Activated CD4-positive, alpha-beta T cell treated with anti-CD3 and anti-CD28 coated beads, Interleukin-2, amount 50 U/mL, for 48 hours (primary cell): ENCODE results near the gene POLR2M.

Experiments used
- DNase-seq, 2 experiments: peaks; one replicate each; pipeline ENCODE4 v3.0.0-alpha.2; 2020

POLR2M gene

DNA sequence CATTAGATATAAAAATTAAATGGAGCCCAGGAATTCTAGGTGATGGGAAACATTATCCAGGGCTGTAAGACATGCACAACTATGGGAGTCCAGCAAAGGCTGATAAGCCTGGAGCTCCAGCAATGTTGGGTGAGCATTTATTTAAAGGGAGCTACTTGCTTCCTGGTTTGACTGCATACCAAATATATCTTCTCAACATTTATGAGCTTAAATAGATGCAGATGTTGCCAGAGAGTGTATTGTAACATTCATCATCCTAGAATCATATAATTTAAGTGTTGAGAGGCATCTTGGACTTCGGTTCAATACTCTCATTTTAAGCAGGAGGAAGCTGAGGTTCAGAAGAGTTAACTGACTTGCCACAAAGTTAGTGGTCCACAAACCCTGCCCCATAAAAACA, 12.2 kb upstream of the POLR2M start:
- no peak for DNase-seq

DNA sequence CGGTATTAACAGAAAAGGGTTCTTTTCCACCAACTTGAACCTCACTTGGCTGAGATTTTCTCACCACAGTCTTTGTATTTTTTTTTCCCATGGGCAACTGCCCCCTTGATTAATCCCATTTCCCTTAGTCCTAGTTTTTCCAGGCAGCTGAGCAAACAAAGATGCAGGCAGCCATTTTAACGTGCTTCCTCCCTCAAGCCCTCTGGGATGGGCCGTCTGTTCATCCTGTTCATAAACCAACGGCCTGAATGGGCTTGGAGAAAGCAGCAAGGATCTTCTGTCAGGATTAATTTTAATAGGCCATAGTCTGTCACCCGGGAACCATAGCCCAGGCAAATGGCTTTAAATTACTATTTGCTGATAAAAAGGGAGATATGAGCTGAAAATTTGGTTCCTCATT, 10.4 kb upstream of the POLR2M start:
- DNase-seq: no peak

DNA sequence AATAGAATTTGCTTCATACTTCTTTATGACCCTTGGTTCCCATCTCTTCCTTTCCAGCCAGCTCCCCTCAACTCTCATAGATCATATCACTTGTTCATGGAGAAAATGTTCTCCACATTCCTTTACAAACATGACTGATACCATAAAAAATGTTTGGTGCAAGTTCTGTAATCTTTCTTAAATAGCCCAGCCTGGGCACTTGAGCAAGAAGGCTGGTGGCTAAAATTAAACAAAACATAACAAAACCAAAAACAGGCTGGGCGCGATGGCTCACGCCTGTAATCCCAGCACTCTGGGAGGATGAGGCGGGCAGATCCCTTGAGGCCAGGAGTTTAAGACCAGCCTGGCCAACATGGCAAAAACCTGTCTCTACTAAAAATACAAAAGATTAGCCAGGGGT, 8.9 kb upstream of the POLR2M start:
- no peak for DNase-seq

DNA sequence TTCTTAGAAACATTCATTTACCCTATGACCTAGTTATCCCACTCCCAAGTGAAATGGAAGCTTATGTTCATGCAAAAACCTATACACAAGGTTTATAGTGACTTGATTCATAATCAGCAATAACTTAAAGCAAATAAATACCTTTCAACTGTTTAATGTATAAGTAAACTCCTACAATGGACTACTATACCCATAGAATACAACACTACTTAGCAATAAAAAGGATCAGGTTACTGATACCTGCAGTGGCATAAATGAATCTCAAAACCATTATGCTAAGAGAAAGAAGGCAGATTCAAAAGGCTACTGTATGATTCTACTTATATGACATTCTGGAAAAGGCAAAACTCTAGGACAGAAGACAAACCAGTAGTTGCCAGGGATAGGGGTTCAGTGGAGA, 8.3 kb upstream of the POLR2M start:
- no peak for DNase-seq

DNA sequence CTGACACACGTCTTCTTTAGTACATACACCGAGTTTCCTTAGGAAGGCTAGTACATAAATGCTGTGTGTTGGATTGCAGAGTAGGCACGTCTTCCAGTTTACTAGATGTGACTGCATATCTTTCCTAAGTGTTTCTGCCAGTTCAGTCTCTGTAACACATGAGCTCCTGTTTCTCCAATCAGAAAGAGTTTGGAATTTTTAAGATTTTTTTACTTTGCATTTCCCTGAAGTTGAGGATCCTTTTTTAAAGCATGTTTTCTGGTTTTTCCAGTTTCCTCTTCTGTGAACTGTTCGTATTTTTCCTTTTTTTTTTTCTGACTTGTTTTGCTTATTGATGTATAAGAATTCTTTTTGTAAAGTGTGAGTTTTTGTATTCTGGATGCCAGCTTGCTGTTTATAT, 7.5 kb upstream of the POLR2M start:
- DNase-seq: no peak

DNA sequence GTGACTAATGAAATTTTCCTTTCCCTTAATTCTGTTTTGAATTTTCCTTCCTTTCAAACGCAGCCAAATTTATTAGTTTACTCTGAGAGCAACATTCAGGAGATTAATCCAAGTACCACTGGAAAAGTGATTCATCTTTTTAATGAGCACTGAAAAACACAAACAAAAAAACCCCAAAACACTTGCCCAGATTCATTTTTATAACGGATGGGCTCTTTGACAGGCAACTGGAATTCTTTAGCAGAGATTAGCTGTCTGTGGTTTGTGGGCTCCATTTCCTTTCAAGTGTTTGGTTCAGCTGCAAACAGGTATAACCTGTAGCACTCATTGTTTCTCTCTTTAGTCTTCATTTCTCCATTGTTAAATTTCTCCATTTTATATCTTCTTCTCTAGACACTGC, 3.1 kb upstream of the POLR2M start:
- no peak for DNase-seq

DNA sequence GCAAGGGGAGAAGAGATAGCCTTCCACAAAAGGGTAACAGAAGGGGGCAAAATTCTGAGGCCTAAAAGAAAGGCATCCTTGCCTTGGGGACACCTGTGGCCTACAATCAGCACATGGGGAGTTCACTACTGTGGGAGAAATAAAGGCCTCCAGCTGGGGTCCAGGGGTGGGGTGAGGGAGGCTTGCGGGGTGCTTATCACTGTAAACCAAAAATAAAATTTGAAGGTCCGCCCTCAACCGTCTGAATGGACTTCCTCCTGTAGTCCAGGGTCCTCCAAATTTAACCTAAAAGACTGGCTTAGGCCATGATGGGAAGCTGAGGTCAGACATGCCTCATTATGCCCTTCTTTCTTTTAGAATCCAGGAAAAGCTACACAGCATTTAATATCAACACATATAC, 2.1 kb upstream of the POLR2M start:
- no peak for DNase-seq

DNA sequence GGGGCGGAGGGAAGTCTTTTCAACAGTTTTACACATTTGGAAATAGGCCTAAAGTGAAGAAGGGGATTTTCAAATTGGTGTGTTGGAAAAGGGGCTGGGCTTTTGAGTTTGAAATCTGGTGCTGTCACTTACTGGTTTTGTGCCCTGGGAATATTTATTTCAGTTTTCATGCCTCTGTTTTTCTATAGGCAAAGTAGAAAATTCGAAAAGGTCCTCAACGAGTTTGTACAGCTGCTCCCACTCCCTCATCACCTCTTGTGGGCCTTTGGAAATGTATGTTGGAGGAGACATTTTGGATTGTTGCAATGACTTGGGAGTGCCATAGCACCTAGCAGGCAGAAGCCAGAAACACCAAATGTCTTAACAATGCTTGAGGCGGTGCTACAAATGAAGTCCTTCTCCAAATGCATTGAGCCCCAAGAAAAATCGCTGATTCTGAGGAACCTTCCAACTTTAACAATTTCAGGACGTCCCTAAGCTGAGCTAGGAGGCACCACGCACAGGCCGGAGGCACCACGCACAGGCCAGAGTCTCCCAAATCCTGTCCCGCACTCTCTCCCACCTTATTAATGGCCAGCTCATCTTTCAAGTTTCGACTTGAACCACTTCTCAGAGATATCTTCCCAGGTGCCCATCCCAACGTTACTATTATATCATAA, 639 bp upstream of the POLR2M start:
- DNase-seq: no peak

DNA sequence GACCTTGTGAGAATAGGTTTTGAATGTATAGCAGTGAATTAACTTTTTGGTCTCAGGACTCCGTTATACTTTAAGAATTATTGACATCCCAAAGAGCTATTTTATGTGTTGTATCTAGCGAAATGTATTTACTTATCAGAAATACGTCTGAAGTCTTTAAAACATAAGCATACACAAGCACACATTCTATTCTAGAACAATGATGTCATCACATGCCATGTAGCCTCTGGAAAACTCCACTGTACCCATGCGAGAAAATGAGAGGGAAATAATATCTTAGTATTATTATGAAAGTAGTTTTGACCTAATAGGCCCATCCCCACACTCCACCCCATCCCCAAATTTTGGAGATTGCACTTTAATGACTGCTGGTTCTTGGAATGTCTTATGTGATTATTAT, 1.5 kb downstream of the POLR2M start:
- DNase-seq: no peak

DNA sequence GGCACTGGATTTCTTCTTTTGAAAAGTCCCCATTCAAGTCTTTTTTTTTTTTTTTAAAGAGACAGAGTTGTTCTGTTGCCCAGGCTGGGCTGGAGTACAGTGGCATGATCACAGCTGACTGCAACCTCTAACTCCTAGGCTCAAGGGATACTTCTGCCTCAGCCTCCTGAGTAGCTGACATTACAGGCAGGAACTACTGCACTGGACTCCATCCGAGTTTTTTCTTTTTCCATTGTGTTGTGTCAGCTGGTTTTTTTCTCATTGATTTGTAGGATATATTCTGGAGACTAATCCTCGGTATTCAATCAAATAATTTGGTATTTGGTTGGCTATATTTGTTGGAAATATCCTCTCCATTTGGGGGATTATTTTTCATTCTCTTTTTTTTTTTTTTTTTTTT, 11.8 kb downstream of the POLR2M start:
- DNase-seq: no peak

DNA sequence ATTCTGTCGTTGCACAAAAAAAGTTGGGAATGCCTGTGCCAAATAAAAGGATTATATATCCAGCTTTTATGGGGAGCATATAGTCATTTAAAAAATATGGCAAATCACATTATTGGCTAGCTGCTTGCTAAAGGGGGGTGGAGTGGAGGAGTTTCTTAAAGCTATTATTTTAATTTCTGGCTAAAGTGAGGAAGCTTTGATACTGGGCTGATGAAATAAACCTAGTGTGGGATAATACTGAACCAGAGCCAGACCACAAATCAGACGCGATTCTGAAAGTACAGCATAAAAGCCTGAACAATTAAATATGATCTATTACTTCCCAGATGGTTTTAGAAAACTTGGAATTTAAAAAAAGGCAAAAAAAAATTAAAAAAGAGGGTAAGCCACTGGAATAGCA, 14.4 kb downstream of the POLR2M start:
- no peak for DNase-seq

DNA sequence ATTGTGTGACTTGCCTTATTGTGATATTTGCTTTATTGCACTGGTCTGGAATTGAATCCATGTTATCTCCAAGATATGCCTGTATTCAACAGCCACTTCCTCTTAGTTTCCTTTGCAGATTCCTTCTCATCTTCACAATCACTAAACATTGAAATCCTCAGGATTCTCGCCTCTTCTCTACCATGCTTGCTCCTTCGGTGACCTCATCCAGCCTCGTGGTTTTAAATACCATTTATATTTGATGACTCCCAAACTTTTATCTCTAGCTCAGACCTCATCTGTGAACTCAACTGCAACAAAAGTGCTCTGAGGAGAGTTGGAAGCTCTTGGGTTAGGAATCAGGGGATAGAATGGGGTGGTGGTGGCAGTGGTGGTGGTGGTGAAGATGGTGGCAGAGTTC, 19.9 kb downstream of the POLR2M start:
- no peak for DNase-seq

DNA sequence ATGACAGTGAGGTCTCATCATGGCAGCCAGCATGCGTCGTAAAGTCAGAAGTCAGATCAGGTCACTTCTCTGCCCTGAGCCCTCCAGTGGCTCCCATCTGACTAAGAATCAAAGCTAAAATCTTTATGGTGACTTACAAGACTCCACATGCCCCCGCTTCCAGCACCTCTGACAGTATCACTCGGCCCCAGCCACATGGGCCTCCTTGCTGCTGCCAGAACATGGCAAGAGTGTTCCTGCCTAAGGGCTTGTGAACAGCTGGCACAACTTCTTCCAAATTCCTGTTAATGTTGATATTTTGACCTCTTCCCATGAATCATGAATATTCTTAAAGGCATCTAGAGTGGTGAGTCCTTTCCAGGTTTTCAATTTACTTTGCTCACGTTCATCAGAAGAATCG, 20.5 kb downstream of the POLR2M start:
- DNase-seq: no peak

DNA sequence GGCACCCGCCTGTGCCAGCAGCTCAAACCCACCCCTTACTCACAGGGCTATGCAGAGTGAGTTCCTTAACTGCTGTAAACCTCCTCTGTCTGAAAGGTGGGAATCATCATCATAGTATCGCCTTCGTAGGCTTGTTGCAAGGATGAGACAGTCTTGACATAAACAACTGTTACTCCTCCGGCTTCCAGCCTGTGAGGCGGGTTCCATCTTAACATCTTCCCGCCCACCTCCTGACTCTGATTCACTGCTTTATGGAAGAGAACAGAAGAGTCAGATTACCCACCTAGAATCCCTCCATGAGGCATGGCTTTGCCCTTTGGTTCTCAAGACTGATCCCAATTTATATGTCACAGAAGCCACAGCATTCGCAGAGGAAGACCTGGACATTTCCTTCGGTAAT, 21.9 kb downstream of the POLR2M start:
- no peak for DNase-seq

DNA sequence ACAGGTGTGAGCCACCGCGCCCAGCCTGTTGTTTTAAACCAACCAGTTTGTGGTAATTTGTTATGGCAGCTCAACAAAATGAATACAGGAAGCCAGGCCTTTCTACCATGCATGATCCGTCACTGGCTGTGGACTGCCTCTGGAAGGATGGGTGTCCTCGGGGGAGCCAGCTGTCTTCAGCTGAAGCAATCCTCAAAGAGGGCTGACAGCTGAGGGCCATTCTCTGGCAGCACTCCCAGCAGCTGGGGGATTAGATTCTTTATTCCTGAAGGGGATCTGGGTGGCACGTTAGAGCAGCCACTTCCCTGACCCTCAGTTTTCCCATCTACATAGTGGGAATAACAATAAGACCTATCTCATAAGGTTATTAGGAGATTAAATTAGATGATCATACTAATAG, 24.4 kb downstream of the POLR2M start:
- DNase-seq: no peak

DNA sequence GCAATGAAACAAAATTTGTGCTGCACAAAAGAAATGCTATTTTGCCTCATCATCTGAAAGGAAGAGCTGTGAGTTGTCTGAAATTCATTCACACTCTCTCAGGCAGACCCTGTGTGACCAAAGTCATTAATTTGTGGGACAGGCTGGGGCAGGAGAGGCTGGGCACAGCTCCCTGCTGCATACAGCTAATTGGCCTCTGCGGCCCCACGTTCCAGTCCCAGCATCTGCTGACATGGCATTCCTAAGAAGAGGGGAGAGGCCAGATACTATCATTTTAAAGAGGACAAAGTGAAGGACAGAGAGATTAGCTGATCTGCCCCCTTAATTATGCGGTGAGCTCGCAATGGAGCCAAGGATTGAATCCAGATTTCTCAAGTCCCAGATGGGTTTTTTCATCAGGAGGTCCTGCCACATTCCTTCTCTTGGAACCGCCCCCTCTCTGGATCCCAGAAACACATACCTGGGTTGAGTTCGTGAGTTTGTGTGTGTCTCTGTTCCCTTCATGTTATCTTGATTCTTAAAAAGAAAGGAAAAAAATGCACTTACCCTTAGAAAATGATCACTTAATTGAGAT, 25.1 kb downstream of the POLR2M start:
- DNase-seq: no peak

DNA sequence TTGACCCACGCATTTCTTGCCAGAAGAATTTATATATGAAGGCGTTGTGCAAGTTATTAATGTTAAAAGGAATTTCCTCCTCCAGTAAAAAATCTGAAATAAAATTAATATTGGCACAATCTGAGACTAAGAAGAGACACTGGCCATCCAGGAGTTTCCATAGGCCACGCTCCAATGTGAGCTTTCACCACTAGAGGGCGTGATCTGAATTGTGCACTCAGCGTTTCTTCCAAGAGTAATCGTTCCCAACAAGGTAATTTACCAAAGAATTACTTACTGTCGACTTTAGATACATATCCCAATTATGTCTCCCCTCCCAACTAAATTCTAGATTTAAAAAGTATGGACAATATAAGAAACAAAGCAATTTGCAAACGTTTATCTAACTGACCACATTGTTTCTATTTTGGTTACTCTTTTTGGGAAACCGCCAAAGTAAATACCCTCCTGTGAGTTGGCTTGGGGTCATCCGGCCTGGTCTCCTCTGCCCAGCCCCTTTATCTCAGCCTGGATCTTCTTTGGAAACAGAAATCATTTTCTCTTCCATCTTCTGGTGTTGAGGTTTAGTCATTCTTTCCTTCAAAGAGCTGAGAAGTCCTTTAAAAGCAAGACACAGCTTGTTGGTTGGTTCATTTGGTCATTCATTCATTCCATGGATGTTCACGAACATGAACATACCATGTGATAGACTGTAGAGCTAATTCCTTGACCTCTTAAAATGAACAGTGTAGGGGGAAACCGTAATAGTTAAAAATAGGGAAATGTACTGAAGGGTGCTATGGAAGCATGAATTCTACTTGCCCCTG, 26.2 kb downstream of the POLR2M start:
- DNase-seq: peak; percentile 55 to 68

DNA sequence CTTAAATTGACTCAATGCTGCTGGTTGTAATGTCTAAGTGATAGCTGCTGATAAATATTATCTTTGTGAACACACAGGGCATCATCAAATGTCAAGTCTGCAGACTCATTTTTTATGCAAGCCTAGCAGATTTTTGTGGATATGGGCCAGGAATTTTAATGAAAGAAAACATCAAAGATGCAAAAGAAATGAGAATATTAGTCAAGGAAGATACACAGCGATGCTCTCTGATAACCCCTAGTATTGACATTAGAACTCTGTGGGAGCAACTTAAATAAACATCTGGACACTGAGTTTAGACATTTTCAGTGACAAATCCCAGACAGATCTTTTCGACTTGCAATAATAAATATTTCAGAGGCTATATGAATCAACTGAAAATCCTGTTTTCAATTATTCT, 28.3 kb downstream of the POLR2M start:
- DNase-seq: no peak

DNA sequence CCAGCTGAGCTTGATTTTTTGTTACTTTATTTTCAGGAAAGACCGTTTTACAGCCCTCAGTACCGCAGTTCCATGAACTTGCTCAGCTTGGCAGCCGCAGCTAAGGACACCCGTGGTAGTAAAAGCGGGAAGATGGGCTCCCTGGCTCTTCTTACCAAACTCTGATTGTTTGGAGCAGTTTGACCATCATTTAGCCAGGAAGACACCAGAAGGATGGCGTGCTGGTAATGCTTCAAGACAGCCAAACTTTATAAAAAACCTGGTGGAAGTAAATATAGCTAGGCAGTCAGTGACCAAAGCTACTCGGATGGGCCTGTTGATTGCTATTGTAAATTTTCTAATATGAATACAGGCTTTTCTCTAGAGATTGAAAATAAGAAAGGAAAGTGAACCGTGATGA, 28.9 kb downstream of the POLR2M start:
- no peak for DNase-seq

DNA sequence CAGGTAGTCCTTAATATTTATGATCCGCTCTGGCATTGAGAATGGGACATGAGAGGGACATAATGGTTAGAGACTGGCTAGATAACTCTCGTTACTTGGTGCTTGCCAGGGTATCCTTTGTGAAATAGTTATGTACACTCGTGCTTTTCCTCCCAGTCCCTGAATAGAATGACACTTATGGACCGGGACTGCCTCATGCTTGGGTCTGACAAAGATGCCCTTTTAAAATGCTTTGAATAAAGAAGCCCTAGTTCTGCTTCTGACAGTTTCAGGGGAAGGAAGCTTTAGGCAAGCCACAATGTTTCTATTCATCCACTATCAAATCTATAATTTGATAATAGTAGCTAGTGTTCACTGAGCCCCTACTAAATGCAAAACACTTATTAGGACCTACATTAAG, 29.4 kb downstream of the POLR2M start:
- DNase-seq: no peak

DNA sequence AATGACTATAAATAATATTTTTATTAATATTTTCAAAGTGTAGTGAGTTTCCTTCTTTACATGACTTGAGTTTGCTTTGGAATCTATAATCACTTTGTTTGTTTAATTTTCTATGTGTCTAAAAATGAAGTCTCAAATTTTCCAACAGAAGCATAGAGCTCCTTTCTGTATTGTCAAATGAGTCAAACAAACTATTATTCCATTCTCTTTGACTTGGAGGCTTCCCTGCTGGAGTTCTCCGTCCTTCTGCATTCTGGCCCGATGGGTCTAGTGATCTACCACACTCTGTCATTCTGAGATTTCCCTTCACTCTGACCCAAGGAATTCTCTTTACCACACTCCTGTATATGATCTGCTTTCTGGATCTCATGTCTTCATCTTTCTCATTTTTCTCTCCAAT, 30.1 kb downstream of the POLR2M start:
- no peak for DNase-seq

DNA sequence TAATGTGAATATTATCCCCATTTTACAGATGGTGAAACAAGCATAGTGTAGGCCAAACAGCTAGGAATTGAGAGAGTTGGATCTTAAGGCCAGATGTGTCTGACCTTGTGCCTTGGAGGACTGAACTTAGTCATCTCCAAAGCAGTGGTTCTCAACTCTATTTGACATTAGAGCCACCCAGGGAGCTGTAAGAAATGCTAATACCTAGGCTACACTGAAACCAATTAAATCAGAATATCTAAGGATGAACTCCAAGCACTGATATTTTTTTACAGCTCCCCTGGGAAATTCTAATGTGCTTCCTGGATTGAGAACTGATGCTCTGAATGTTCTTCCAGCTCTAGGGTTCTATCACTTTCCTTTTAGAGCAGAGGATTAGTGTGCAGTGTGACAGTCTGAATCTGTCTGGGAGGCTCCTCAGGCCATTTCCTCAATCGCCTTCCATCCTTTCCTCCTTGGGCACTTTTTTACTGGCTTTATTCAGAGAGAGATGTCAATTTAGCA, 32.3 kb downstream of the POLR2M start:
- DNase-seq: no peak

DNA sequence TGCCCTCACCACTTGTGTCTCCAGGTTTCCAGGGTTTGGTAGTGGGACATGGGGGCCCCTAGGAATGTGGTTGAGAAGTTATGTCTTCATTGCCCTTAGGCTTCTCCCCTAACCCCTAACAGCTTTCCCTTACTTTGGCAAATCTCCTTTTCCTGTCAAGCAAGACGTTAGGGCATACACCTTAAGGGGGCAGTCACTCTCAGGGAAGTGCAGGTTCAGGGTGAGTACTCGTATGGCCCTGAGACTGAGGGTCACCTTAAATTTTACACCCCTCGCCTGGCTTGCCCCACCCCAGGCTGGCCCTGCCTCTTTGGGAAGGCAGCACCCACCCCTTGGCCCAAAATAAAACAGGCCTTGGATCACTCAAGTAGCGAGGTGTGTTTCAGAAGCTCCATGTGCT, 33.5 kb downstream of the POLR2M start:
- DNase-seq: no peak

DNA sequence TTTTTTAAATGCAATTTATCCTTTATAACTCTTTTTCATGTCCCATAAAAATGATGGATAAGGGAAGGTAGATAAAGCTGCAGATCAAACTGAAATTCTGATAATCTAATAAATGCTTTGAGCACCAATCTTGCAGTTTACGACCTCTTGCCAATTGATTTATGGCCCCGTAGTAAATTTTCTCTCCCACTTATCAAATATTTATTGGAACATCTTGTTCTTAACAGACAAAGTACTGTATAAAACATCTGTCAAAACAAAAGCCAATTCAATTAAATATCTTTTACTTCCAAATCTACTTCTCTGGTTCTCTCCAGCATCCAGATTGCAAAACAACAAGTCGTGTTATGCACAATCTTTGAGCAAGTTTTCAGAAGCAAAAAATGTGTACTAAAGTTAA, 34.6 kb downstream of the POLR2M start:
- DNase-seq: no peak
